K562 (cell line): ENCODE data around the gene NFS1. TPM values are rescaled to one million over a fixed set of nuclear protein-coding genes. Genes with fewer than 3 reads are reported as not detected.

Experiments
- ATAC-seq: fragments of 200-7000 bp; cut with Tn5 transposase; 3 replicates; pipeline ENCODE4 v1.9.1; 2020; ENCODE audit warnings: moderate library complexity
- BruUV-seq: library from RNA; stranded (reverse); fragments of 400-500 nt; replicated peaks from 2 replicates; lab custom pipeline; 2021; lab: Mats Ljungman, UMichigan
- CTCF ChIA-PET: fragments of 300-600 bp; formaldehyde crosslinking; extraction: SDS; loops from one replicate; lab custom pipeline; 2021; ENCODE audit warnings: low intra/inter-chr PET ratio; lab: Yijun Ruan, JAX
- POLR2A ChIA-PET: fragments of 300-600, 350-650 bp; sonication (Branson Sonifier 250); formaldehyde crosslinking; extraction: SDS; loops from one replicate; lab custom pipeline; 2021; ENCODE audit warnings: antibody characterized with exemption, inconsistent platforms; lab: Yijun Ruan, JAX
- DNase-seq, 4 experiments: peaks; one replicate each; pipeline versions ENCODE4 v3.0.0 to v3.0.0-alpha.2; 2011 to 2018; ENCODE audit warnings: low spot score in 3 of 4, mixed read lengths in 3 of 4; ENCODE audit errors: extremely low read depth in 1 of 4
- FAIRE-seq: peaks from 2 replicates; lab custom pipeline; 2011; peaks lifted over from hg19 to GRCh38; lab: Jason Lieb, UNC
- H2AFZ ChIP-seq: 2 replicates; pipeline ENCODE4 v1.6.0; 2011; ENCODE audit warnings: low read depth, low read length, control low read depth, inconsistent platforms
- H3K27ac ChIP-seq: fragments of 200-600 bp; 3 replicates; pipeline ENCODE4 v1.8.0; 2011; ENCODE audit warnings: low read depth, mild to moderate bottlenecking, control low read depth, inconsistent platforms, low read length, moderate library complexity, mixed read lengths; ENCODE audit errors: extremely low read depth
- H3K27me3 ChIP-seq, 2 experiments: fragments of 300-600 bp in 1 of 2; 2 replicates in 1 of 2; 3 replicates in 1 of 2; pipeline versions ENCODE4 v1.6.0 to v1.8.0; 2011; ENCODE audit warnings: inconsistent platforms in 2 of 2, low read length in 2 of 2, mild to moderate bottlenecking in 1 of 2, mixed read lengths in 1 of 2, moderate library complexity in 1 of 2; ENCODE audit not compliant: control insufficient read depth in 2 of 2, insufficient read depth in 2 of 2
- H3K36me3 ChIP-seq: fragments of 300-600 bp; 3 replicates; pipeline ENCODE4 v1.8.0; 2011; ENCODE audit warnings: mild to moderate bottlenecking, low read length, inconsistent platforms; ENCODE audit not compliant: control insufficient read depth, insufficient read depth
- H3K4me1 ChIP-seq, 2 experiments: fragments of 200-600 bp in 1 of 2; replicated peaks in 1 of 2; 2 replicates in 1 of 2; 3 replicates in 1 of 2; pipeline versions ENCODE4 v1.5.1 to v1.8.0; 2011; ENCODE audit warnings: inconsistent platforms in 2 of 2, low read length in 2 of 2, mild to moderate bottlenecking in 1 of 2, mixed read lengths in 1 of 2, moderate library complexity in 1 of 2; ENCODE audit not compliant: control insufficient read depth in 2 of 2, insufficient read depth in 2 of 2
- H3K4me2 ChIP-seq: 2 replicates; pipeline ENCODE4 v1.6.1; 2011; ENCODE audit warnings: low read length, control low read depth, inconsistent platforms, mixed read lengths; ENCODE audit not compliant: insufficient read depth
- H3K4me3 ChIP-seq: fragments of 200-600 bp; sonication (generic), shearing (Covaris generic); 2 replicates; pipeline ENCODE4 v1.5.1; 2016; ENCODE audit warnings: control low read depth, inconsistent platforms
- H3K79me2 ChIP-seq: fragments of 200-600 bp; 3 replicates; pipeline ENCODE4 v1.8.0; 2011; ENCODE audit warnings: low read length, inconsistent platforms; ENCODE audit not compliant: control insufficient read depth, insufficient read depth
- H3K9ac ChIP-seq, 2 experiments: 2 replicates each; pipeline versions ENCODE4 v1.6.0 to v1.6.1; 2011; ENCODE audit warnings: low read depth in 2 of 2, low read length in 2 of 2, control low read depth in 1 of 2, inconsistent platforms in 1 of 2, mild to moderate bottlenecking in 1 of 2, mixed read lengths in 1 of 2; ENCODE audit not compliant: insufficient read depth in 1 of 2
- H3K9me1 ChIP-seq: one replicate; pipeline ENCODE4 v1.6.0; 2011; ENCODE audit warnings: inconsistent platforms, mild to moderate bottlenecking, low read length, moderate library complexity; ENCODE audit not compliant: control insufficient read depth, insufficient read depth
- H3K9me3 ChIP-seq: replicated peaks from 2 replicates; pipeline ENCODE4 v1.5.1; 2011; ENCODE audit warnings: low read depth, low read length, inconsistent platforms; ENCODE audit not compliant: control insufficient read depth, insufficient read depth
- H4K20me1 ChIP-seq: replicated peaks from 2 replicates; pipeline ENCODE4 v1.6.1; 2011; ENCODE audit warnings: low read length, inconsistent platforms, mixed read lengths; ENCODE audit not compliant: control insufficient read depth, insufficient read depth
- CREB1 ChIP-seq, 2 experiments: sonication (generic) in 1 of 2; formaldehyde crosslinking in 1 of 2; IDR thresholded peaks; 2 replicates each; pipeline versions ENCODE4 v1.6.1 to v1.8.0; 2012 to 2022; ENCODE audit warnings: inconsistent platforms in 1 of 2, mild to moderate bottlenecking in 1 of 2, missing genetic modification reagents in 1 of 2, moderate library complexity in 1 of 2
- E2F4 ChIP-seq: sonication (generic); formaldehyde crosslinking; IDR thresholded peaks from 2 replicates; pipeline ENCODE4 v1.8.0; 2022; ENCODE audit warnings: mild to moderate bottlenecking, low read depth, missing genetic modification reagents
- ELF2 ChIP-seq: fragments of 250-450 bp; sonication (Bioruptor Pico); IDR thresholded peaks from 2 replicates; pipeline ENCODE4 v1.5.0; 2021; ENCODE audit warnings: mild to moderate bottlenecking
- HMG20B ChIP-seq: fragments of 250-450 bp; sonication (Bioruptor Pico); IDR thresholded peaks from 2 replicates; pipeline ENCODE4 v1.5.0; 2021; ENCODE audit warnings: mild to moderate bottlenecking
- SMAD3 ChIP-seq: fragments of 450-650 bp; formaldehyde crosslinking; conservative IDR thresholded peaks from 2 replicates; pipeline ENCODE4 v1.4.0; 2020; ENCODE audit warnings: mild to moderate bottlenecking
- SUPT5H ChIP-seq: fragments of 450-650 bp; IDR thresholded peaks from 2 replicates; pipeline ENCODE4 v1.6.1; 2016
- THRA ChIP-seq: fragments of 450-650 bp; IDR thresholded peaks from 2 replicates; pipeline ENCODE4 v1.6.1; 2017; ENCODE audit warnings: mild to moderate bottlenecking, moderate library complexity
- U2AF1 ChIP-seq: fragments of 200-400 bp; formaldehyde crosslinking; optimal IDR thresholded peaks from 2 replicates; pipeline ENCODE3; 2017; ENCODE audit warnings: mild to moderate bottlenecking, low read depth, low read length, moderate library complexity
- ZSCAN32 ChIP-seq: fragments of 450-650 bp; formaldehyde crosslinking; IDR thresholded peaks from 2 replicates; pipeline ENCODE4 v1.4.0; 2020; ENCODE audit warnings: mild to moderate bottlenecking, moderate library complexity
- in situ Hi-C: fragments of 300-500 bp; cut with MboI; formaldehyde crosslinking; loops from 4 replicates; pipeline ENCODE4 v1.15.0; 2018; ENCODE audit warnings: inconsistent platforms, mixed read lengths
- intact Hi-C: fragments of 100-400 bp; cut with micrococcal nuclease; formaldehyde crosslinking; loops from 2 replicates; pipeline ENCODE4 v1.14.2; 2022
- polyA plus RNA-seq, 8 experiments: library from polyadenylated mRNA; depleted of rRNA in 4 of 8; stranded (reverse) in 5 of 8; unstranded in 3 of 8; fragments of >200 nt; fragmentation: Nextera tagmentation in 2 of 8; fragmentation: Illumina TruSeq in 1 of 8; extraction: Ambion mirVana in 2 of 8; extraction: Trizol in 1 of 8; gene quantifications; 2 replicates each; pipeline versions ENCODE4 v1.2.1 to v1.2.3, GENCODE V29; 2011 to 2014; ENCODE audit warnings: inconsistent platforms in 1 of 8, missing spikeins in 1 of 8
- total RNA-seq, 7 experiments: library from RNA; depleted of rRNA in 6 of 7; stranded (reverse); fragments of >200 nt in 6 of 7; fragmentation: Illumina TruSeq in 2 of 7; extraction: Trizol in 2 of 7; gene quantifications; 2 replicates each; pipeline versions ENCODE4 v1.2.1 to v1.2.3, GENCODE V29; 2011 to 2021; ENCODE audit warnings: low replicate concordance in 1 of 7

The NFS1 gene
- total and polyA plus RNA-seq, 9 of the 15 experiments (the other 6 are each of a cell fraction or from before 2014, with no cell fraction given), result 11.5 to 84.8 (median 47.1) TPM

GRCh38 chr20:35651958-35652357 is 47.2 kb downstream of the NFS1 start:
- peaks cover 94% of the 10 kb centered on the region for H3K79me2 ChIP-seq
- no peak for DNase-seq
- POLR2A ChIA-PET, result interaction anchor here (0.7 to 1.4 kb wide), 7 partner anchors 8 to 169 kb away, joined by 3 to 11 read pairs (median 4); no protein-coding TSS in a partner anchor
- no peak overlapping the region for H3K27ac ChIP-seq
- no peak overlapping the region for H3K4me3 ChIP-seq
- H2AFZ ChIP-seq, result no peak overlapping the region
- TF ChIP-seq E2F4 (CRISPR knock-in tag) (no peak), SUPT5H (no peak), U2AF1 (no peak), SMAD3 (CRISPR knock-in tag) (no peak), CREB1 (IDR thresholded peaks at IDR 0.05) (no peak), CREB1 (CRISPR knock-in tag; IDR thresholded peaks at IDR 0.05) (no peak), ZSCAN32 (no peak), ELF2 (CRISPR knock-in tag) (no peak), HMG20B (CRISPR knock-in tag) (no peak), THRA (no peak)
- H3K9ac ChIP-seq, result no peak overlapping the region
- peaks cover 75% of the 10 kb centered on the region for H3K36me3 ChIP-seq
- no peak overlapping the region for H3K4me2 ChIP-seq
- BruUV-seq, result no TSS peak
- no peak for ATAC-seq
- H3K9me3 ChIP-seq, result no peaks in the 10 kb centered on the region
- intact Hi-C loops, result no loop called here
- in situ Hi-C loops, result no loop called here
- CTCF ChIA-PET, result no interaction called here
- H3K27me3 ChIP-seq, result no peaks in the 10 kb centered on the region
- no peaks in the 10 kb centered on the region; a peak in 1 of 5 replicates for H3K4me1 ChIP-seq
- peaks cover 17% of the 10 kb centered on the region; the same call in 1 of the 2 replicates for H4K20me1 ChIP-seq
- FAIRE-seq, result no peak
- H3K9me1 ChIP-seq, result no peaks in the 10 kb centered on the region
